ENCODE results near the gene NTRK3. TPM values are rescaled to one million over a fixed set of nuclear protein-coding genes. Genes with fewer than 3 reads are reported as not detected.

NTRK3 gene
- polyA plus RNA-seq, 1 donor from 2014 or later, result 42.7 TPM

DNA sequence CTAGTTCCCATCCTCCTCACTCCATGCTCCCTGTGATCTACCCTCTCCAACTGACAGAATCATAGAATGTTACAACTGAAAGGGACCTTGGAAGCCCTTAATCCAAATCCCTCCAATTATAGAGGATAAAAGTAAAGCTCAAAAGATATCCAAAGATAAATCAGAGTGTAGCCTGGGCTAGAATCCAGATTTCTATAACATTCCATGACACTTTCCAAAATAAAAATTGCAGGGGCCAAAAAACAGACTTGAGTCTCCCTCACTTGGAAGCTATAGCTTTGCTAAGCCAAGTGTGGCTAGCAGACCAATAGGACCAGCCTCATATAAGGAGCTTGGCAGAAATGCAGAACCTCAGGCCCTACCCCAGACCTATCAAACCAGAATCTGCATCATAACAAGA lies 148.1 kb downstream of the NTRK3 start:
- Histone ChIP-seq H3F3A (ENCODE audit: insufficient read depth, low read length, poor library complexity, severe bottlenecking) (no peaks in the 10 kb centered on the region), H3K4me3 (ENCODE audit: low read length) (no peak overlapping the region), H3K4me2 (ENCODE audit: low read length) (no peak overlapping the region), H3K9ac (ENCODE audit: low read length) (no peak overlapping the region), H3K9me2 (ENCODE audit: insufficient read depth, low read length) (no peaks in the 10 kb centered on the region), H3K36me3 (ENCODE audit: insufficient read depth, low read length) (no peaks in the 10 kb centered on the region), H3K9me3 (ENCODE audit: low read length) (no peaks in the 10 kb centered on the region), H3K27ac (ENCODE audit: low read length) (no peak overlapping the region), H3K79me2 (replicated peaks; ENCODE audit: insufficient read depth, low read length) (no peaks in the 10 kb centered on the region), H2AFZ (ENCODE audit: low read depth, low read length) (no peak overlapping the region), H3K27me3 (ENCODE audit: insufficient read depth, low read depth, low read length) (no peaks in the 10 kb centered on the region), H4K20me1 (ENCODE audit: insufficient read depth) (no peaks in the 10 kb centered on the region)
- TF ChIP-seq CTCF (IDR thresholded peaks at IDR 0.05; ENCODE audit: poor library complexity, severe bottlenecking), result no peak
- TF ChIP-seq SMC3 (conservative IDR thresholded peaks at IDR 0.05; ENCODE audit: poor library complexity), result no peak
- TF ChIP-seq MXI1 (conservative IDR thresholded peaks at IDR 0.05; ENCODE audit: poor library complexity, severe bottlenecking), result no peak
- no peak for TF ChIP-seq EP300 (conservative IDR thresholded peaks at IDR 0.05; ENCODE audit: poor library complexity, severe bottlenecking)
- TF ChIP-seq, protein P1, sequence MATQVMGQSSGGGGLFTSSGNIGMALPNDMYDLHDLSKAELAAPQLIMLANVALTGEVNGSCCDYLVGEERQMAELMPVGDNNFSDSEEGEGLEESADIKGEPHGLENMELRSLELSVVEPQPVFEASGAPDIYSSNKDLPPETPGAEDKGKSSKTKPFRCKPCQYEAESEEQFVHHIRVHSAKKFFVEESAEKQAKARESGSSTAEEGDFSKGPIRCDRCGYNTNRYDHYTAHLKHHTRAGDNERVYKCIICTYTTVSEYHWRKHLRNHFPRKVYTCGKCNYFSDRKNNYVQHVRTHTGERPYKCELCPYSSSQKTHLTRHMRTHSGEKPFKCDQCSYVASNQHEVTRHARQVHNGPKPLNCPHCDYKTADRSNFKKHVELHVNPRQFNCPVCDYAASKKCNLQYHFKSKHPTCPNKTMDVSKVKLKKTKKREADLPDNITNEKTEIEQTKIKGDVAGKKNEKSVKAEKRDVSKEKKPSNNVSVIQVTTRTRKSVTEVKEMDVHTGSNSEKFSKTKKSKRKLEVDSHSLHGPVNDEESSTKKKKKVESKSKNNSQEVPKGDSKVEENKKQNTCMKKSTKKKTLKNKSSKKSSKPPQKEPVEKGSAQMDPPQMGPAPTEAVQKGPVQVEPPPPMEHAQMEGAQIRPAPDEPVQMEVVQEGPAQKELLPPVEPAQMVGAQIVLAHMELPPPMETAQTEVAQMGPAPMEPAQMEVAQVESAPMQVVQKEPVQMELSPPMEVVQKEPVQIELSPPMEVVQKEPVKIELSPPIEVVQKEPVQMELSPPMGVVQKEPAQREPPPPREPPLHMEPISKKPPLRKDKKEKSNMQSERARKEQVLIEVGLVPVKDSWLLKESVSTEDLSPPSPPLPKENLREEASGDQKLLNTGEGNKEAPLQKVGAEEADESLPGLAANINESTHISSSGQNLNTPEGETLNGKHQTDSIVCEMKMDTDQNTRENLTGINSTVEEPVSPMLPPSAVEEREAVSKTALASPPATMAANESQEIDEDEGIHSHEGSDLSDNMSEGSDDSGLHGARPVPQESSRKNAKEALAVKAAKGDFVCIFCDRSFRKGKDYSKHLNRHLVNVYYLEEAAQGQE (IDR thresholded peaks at IDR 0.05; ENCODE audit: borderline replicate concordance), result no peak
- TF ChIP-seq POLR2AphosphoS5 (IDR thresholded peaks at IDR 0.05), result no peak
- TF ChIP-seq EZH2 (IDR thresholded peaks at IDR 0.05; ENCODE audit: borderline replicate concordance, insufficient read depth, low read length, poor library complexity, severe bottlenecking), result no peak
- TF ChIP-seq TAF1 (IDR thresholded peaks at IDR 0.05; ENCODE audit: low read depth), result no peak
- no peak for TF ChIP-seq RAD21 (conservative IDR thresholded peaks at IDR 0.05)

DNA sequence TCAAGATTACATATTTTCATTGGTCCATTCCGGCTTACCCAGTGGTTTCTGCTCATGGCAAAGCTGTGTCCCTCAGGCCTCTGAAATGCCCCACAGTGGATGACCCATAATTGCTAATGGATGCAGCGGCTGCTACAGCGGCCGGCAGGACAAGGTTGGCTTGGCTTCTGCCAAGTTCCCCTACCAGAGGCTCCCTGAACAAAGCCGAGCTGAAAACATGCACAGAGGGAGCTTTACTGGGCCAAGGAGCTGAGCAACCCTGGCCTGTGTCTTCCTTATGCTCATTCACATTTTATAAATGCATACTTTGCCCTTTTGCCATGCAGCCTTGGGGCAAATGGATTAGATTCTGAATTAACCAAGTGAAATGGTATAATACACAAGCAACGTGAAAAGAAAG lies 150.5 kb downstream of the NTRK3 start:
- TF ChIP-seq EZH2 (IDR thresholded peaks at IDR 0.05; ENCODE audit: borderline replicate concordance, insufficient read depth, low read length, poor library complexity, severe bottlenecking) (no peak), TAF1 (IDR thresholded peaks at IDR 0.05; ENCODE audit: low read depth) (no peak)
- H2AFZ ChIP-seq (ENCODE audit: low read depth, low read length), result no peak overlapping the region
- no peaks in the 10 kb centered on the region for H3K9me2 ChIP-seq (ENCODE audit: insufficient read depth, low read length)
- no peaks in the 10 kb centered on the region for H3K79me2 ChIP-seq (replicated peaks; ENCODE audit: insufficient read depth, low read length)
- no peaks in the 10 kb centered on the region for H3K27me3 ChIP-seq (ENCODE audit: insufficient read depth, low read depth, low read length)
- H3K9me3 ChIP-seq (ENCODE audit: low read length), result no peaks in the 10 kb centered on the region
- no peak overlapping the region for H3K27ac ChIP-seq (ENCODE audit: low read length)
- no peak overlapping the region for H3K4me3 ChIP-seq (ENCODE audit: low read length)
- H3K36me3 ChIP-seq (ENCODE audit: insufficient read depth, low read length), result no peaks in the 10 kb centered on the region
- H3K9ac ChIP-seq (ENCODE audit: low read length), result no peak overlapping the region
- H3F3A ChIP-seq (ENCODE audit: insufficient read depth, low read length, poor library complexity, severe bottlenecking), result no peaks in the 10 kb centered on the region
- H3K4me2 ChIP-seq (ENCODE audit: low read length), result no peak overlapping the region
- H4K20me1 ChIP-seq (ENCODE audit: insufficient read depth), result no peaks in the 10 kb centered on the region

GRCh38 chr15:88104357-88104756 lies 152.2 kb downstream of the NTRK3 start:
- no peaks in the 10 kb centered on the region for H3K27me3 ChIP-seq (ENCODE audit: insufficient read depth, low read depth, low read length)
- TF ChIP-seq EP300 (conservative IDR thresholded peaks at IDR 0.05; ENCODE audit: poor library complexity, severe bottlenecking), result peak; percentile 27
- no peak for TF ChIP-seq MXI1 (conservative IDR thresholded peaks at IDR 0.05; ENCODE audit: poor library complexity, severe bottlenecking)
- peak; percentile 58 for TF ChIP-seq POLR2AphosphoS5 (IDR thresholded peaks at IDR 0.05)
- no peak overlapping the region for H3K27ac ChIP-seq (ENCODE audit: low read length)
- H3K79me2 ChIP-seq (replicated peaks; ENCODE audit: insufficient read depth, low read length), result no peaks in the 10 kb centered on the region
- H3K36me3 ChIP-seq (ENCODE audit: insufficient read depth, low read length), result no peaks in the 10 kb centered on the region
- H3K9ac ChIP-seq (ENCODE audit: low read length), result no peak overlapping the region
- no peaks in the 10 kb centered on the region for H3K9me3 ChIP-seq (ENCODE audit: low read length)
- no peaks in the 10 kb centered on the region for H3F3A ChIP-seq (ENCODE audit: insufficient read depth, low read length, poor library complexity, severe bottlenecking)
- no peaks in the 10 kb centered on the region for H3K9me2 ChIP-seq (ENCODE audit: insufficient read depth, low read length)
- H2AFZ ChIP-seq (ENCODE audit: low read depth, low read length), result no peak overlapping the region
- H3K4me2 ChIP-seq (ENCODE audit: low read length), result no peak overlapping the region
- no peaks in the 10 kb centered on the region for H4K20me1 ChIP-seq (ENCODE audit: insufficient read depth)
- no peak overlapping the region for H3K4me3 ChIP-seq (ENCODE audit: low read length)

All from neural cell (in vitro differentiated cells).